B cell (primary cell): Measurements from ENCODE around the gene EDDM13. TPM values are rescaled to one million over a fixed set of nuclear protein-coding genes. Genes with fewer than 3 reads are reported as not detected.

Experiments
- ATAC-seq: fragments of 200-7000 bp; cut with Tn5 transposase; one replicate; pipeline ENCODE4 v1.10.0; 2021; ENCODE audit warnings: low read depth, mild to moderate bottlenecking, moderate number of reproducible peaks, moderate library complexity
- CTCF ChIA-PET: fragments of 350-600 bp; sonication (Branson Sonifier 250); formaldehyde crosslinking; loops from one replicate; lab custom pipeline; 2021; ENCODE audit warnings: antibody characterized with exemption, inconsistent platforms; lab: Charles Lee
- POLR2A ChIA-PET: fragments of 350-600 bp; sonication (Branson Sonifier 250); formaldehyde crosslinking; loops from one replicate; lab custom pipeline; 2021; ENCODE audit warnings: antibody characterized with exemption; lab: Charles Lee
- DNase-seq: peaks from one replicate; pipeline ENCODE4 v3.0.0; 2013
- H2AFZ ChIP-seq: 2 replicates; pipeline ENCODE4 v1.6.1; 2012; ENCODE audit warnings: mild to moderate bottlenecking, low read depth, low read length; ENCODE audit not compliant: insufficient read depth, poor library complexity, severe bottlenecking
- H3K27ac ChIP-seq, 2 donors: 1 replicate in 1 of 2; 2 replicates in 1 of 2; pipeline ENCODE4 v1.5.1; 2012 to 2013; ENCODE audit warnings: low read length in 2 of 2, mild to moderate bottlenecking in 2 of 2, moderate library complexity in 1 of 2
- H3K27me3 ChIP-seq, 4 experiments: fragments of 200-600 bp in 1 of 4; sonication (generic) in 1 of 4; replicated peaks in 1 of 4; 1 replicate in 2 of 4; 2 replicates in 2 of 4; pipeline versions ENCODE4 v1.6.1 to v1.7.0; 2013 to 2016; ENCODE audit warnings: low read length in 3 of 4, mild to moderate bottlenecking in 2 of 4, mixed read lengths in 1 of 4, moderate library complexity in 1 of 4; ENCODE audit not compliant: insufficient read depth in 4 of 4, control insufficient read depth in 3 of 4; ENCODE audit errors: control extremely low read depth in 1 of 4
- H3K36me3 ChIP-seq, 2 experiments: replicated peaks in 1 of 2; 1 replicate in 1 of 2; 2 replicates in 1 of 2; pipeline versions ENCODE4 v1.6.1 to v1.7.1; 2013; ENCODE audit warnings: low read length in 1 of 2; ENCODE audit not compliant: insufficient read depth in 2 of 2, control insufficient read depth in 1 of 2; ENCODE audit errors: control extremely low read depth in 1 of 2, extremely low read depth in 1 of 2
- H3K4me1 ChIP-seq, 2 donors: fragments of 200-600 bp in 1 of 2; sonication (generic) in 1 of 2; 1 replicate in 1 of 2; 2 replicates in 1 of 2; pipeline versions ENCODE4 v1.5.1 to v1.6.1; 2013 to 2017; ENCODE audit warnings: low read length in 2 of 2; ENCODE audit not compliant: control insufficient read depth in 2 of 2, insufficient read depth in 2 of 2
- H3K4me2 ChIP-seq: replicated peaks from 2 replicates; pipeline ENCODE3; 2012; ENCODE audit warnings: mild to moderate bottlenecking, low read depth, low read length; ENCODE audit not compliant: poor library complexity, severe bottlenecking
- H3K4me3 ChIP-seq, 5 experiments: fragments of 200-600 bp in 1 of 5; sonication (generic) in 1 of 5; 1 replicate in 3 of 5; 2 replicates in 2 of 5; pipeline versions ENCODE4 v1.5.1 to v1.7.0; 2011 to 2016; ENCODE audit warnings: low read length in 4 of 5, mild to moderate bottlenecking in 4 of 5, low read depth in 2 of 5, control low read depth in 1 of 5, moderate library complexity in 1 of 5; ENCODE audit not compliant: insufficient read depth in 1 of 5; ENCODE audit errors: control extremely low read depth in 1 of 5, extremely low read depth in 1 of 5
- H3K79me2 ChIP-seq: fragments of 200-600 bp; sonication (generic); one replicate; pipeline ENCODE4 v1.6.0; 2016; ENCODE audit warnings: low read length; ENCODE audit not compliant: control insufficient read depth, insufficient read depth
- H3K9ac ChIP-seq: fragments of 200-600 bp; sonication (generic); 2 replicates; pipeline ENCODE4 v1.6.1; 2017; ENCODE audit warnings: mild to moderate bottlenecking, low read length, moderate library complexity
- H3K9me3 ChIP-seq, 3 donors: one replicate each; pipeline versions ENCODE4 v1.6.1 to v1.7.1; 2013; ENCODE audit warnings: low read length in 2 of 3; ENCODE audit not compliant: control insufficient read depth in 2 of 3, insufficient read depth in 1 of 3; ENCODE audit errors: control extremely low read depth in 1 of 3
- H4K20me1 ChIP-seq: 2 replicates; pipeline ENCODE4 v1.6.0; 2012; ENCODE audit warnings: mild to moderate bottlenecking, low read length; ENCODE audit not compliant: insufficient read depth, control insufficient read depth, poor library complexity, severe bottlenecking
- H3K27ac Mint-ChIP-seq: one replicate; pipeline ENCODE4 v1.8.0; 2021; ENCODE audit warnings: mixed read lengths
- H3K27me3 Mint-ChIP-seq: one replicate; pipeline ENCODE4 v1.8.0; 2021; ENCODE audit warnings: mixed read lengths
- H3K4me1 Mint-ChIP-seq: one replicate; pipeline ENCODE4 v1.8.0; 2021; ENCODE audit warnings: mixed read lengths
- H3K4me3 Mint-ChIP-seq: one replicate; pipeline ENCODE4 v1.8.0; 2021; ENCODE audit warnings: mixed read lengths
- H3K9me3 Mint-ChIP-seq: one replicate; pipeline ENCODE4 v1.8.0; 2022; ENCODE audit warnings: mixed read lengths; ENCODE audit not compliant: insufficient read depth
- EZH2 ChIP-seq: IDR thresholded peaks from 2 replicates; pipeline ENCODE4 v1.6.1; 2012; ENCODE audit warnings: borderline replicate concordance, low read depth, mild to moderate bottlenecking, moderate library complexity, low read length; ENCODE audit not compliant: insufficient read depth, poor library complexity, severe bottlenecking
- WGBS: methylation state at CpG from one replicate; pipeline ENCODE4 v1.1.5; 2013; ENCODE audit warnings: missing lambda C conversion rate; ENCODE audit not compliant: insufficient coverage; 5-methylcytosine and 5-hydroxymethylcytosine counted together
- intact Hi-C: fragments of 100-400 bp; cut with micrococcal nuclease; formaldehyde crosslinking; loops from one replicate; pipeline ENCODE4 v1.10.0; 2022
- polyA plus RNA-seq: library from polyadenylated mRNA; depleted of rRNA; stranded (reverse); fragments of >200 nt; gene quantifications from 2 replicates; pipeline ENCODE4 v1.2.3, GENCODE V29; 2012
- total RNA-seq, 2 donors: library from RNA; stranded (reverse); fragments of 120-200 nt in 1 of 2; gene quantifications; 1 replicate in 1 of 2; 2 replicates in 1 of 2; pipeline versions ENCODE4 v1.2.3 to v1.2.4, GENCODE V29; 2013 to 2022
- TF ChIP-seq, protein P1 (sequence below): fragments of 200-600 bp; IDR thresholded peaks from one replicate; pipeline ENCODE4 v1.8.0; 2022; ENCODE audit warnings: antibody characterized with exemption, mild to moderate bottlenecking

Gene EDDM13
- total and polyA plus RNA-seq, 2 donors (not counting 1 experiment from before 2014, with no cell fraction given) = not detected

- no peaks in the 10 kb centered on the region for H3K4me1 Mint-ChIP-seq
- Histone ChIP-seq H3K9ac (no peak overlapping the region), H3K36me3 (peaks cover 0 to 4% of the 10 kb centered on the region in 2 experiments), H3K27ac (no peak overlapping the region), H2AFZ (no peak overlapping the region), H3K4me3 (no peak overlapping the region), H3K4me2 (no peak overlapping the region), H3K79me2 (no peaks in the 10 kb centered on the region), H4K20me1 (no peaks in the 10 kb centered on the region), H3K9me3 (no peaks in the 10 kb centered on the region), H3K4me1 (no peaks in the 10 kb centered on the region), H3K27me3 (no peaks in the 10 kb centered on the region)
- ChIA-PET CTCF (interaction anchor here (0.6 to 1.0 kb wide), 2 partner anchors 30 to 48 kb away, joined by 3 read pairs; no protein-coding TSS in a partner anchor), POLR2A (no interaction called here)
- DNase-seq = no peak
- H3K27ac Mint-ChIP-seq = no peak overlapping the region
- no peaks in the 10 kb centered on the region for H3K9me3 Mint-ChIP-seq
- H3K27me3 Mint-ChIP-seq = no peaks in the 10 kb centered on the region
- 96% methylated on average over 4 of the region's 4 CpGs for WGBS
- ATAC-seq = no peak
- H3K4me3 Mint-ChIP-seq = no peak overlapping the region
- intact Hi-C loops = no loop called here
- TF ChIP-seq EZH2 = no peak
- TF ChIP-seq, protein P1, sequence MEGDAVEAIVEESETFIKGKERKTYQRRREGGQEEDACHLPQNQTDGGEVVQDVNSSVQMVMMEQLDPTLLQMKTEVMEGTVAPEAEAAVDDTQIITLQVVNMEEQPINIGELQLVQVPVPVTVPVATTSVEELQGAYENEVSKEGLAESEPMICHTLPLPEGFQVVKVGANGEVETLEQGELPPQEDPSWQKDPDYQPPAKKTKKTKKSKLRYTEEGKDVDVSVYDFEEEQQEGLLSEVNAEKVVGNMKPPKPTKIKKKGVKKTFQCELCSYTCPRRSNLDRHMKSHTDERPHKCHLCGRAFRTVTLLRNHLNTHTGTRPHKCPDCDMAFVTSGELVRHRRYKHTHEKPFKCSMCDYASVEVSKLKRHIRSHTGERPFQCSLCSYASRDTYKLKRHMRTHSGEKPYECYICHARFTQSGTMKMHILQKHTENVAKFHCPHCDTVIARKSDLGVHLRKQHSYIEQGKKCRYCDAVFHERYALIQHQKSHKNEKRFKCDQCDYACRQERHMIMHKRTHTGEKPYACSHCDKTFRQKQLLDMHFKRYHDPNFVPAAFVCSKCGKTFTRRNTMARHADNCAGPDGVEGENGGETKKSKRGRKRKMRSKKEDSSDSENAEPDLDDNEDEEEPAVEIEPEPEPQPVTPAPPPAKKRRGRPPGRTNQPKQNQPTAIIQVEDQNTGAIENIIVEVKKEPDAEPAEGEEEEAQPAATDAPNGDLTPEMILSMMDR = no peak
Observed at GRCh38 chr19:56282809-56283208, 10.3 kb downstream of the EDDM13 start.

DNA sequence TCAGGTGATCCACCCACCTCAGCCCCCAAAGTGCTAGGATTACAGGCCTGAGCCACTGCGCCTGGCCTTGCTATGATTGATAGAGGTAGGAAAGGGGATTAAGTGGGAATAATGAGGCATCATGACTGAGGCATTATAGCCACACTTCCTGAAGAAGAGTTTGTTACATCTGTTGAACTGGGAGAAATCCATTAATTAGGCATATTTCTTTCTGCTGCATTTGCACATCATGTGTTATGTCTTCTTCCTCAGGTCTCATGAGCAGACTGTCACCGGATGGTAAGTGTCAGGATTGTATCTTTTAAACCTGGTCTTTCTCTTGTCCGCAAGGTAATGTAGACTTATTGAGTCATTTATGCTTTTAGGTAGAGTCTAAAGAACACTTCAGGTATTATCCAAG lies 12.2 kb downstream of the EDDM13 start:
- no peak for ATAC-seq
- DNase-seq = no peak
- H3K4me2 ChIP-seq = no peak overlapping the region
- no peak overlapping the region for H2AFZ ChIP-seq
- no peaks in the 10 kb centered on the region for H3K79me2 ChIP-seq
- Mint-ChIP-seq H3K27ac (no peak overlapping the region), H3K4me1 (no peaks in the 10 kb centered on the region), H3K4me3 (no peak overlapping the region), H3K27me3 (no peaks in the 10 kb centered on the region), H3K9me3 (no peaks in the 10 kb centered on the region)
- H3K27ac ChIP-seq = no peak overlapping the region
- H3K4me3 ChIP-seq = no peak overlapping the region
- CTCF ChIA-PET = no interaction called here
- no peaks in the 10 kb centered on the region for H3K36me3 ChIP-seq
- H3K9me3 ChIP-seq = no peaks in the 10 kb centered on the region
- no peaks in the 10 kb centered on the region for H4K20me1 ChIP-seq
- intact Hi-C loops = no loop called here
- no CpG with 5 or more reads among the region's 3 CpGs for WGBS
- POLR2A ChIA-PET = no interaction called here
- H3K27me3 ChIP-seq = no peaks in the 10 kb centered on the region
- TF ChIP-seq, protein P1 = no peak
- no peak for TF ChIP-seq EZH2
- no peaks in the 10 kb centered on the region for H3K4me1 ChIP-seq
- H3K9ac ChIP-seq = no peak overlapping the region
